Caco-2 (cell line): ENCODE measurements around the gene CCDC91. TPM values are rescaled to one million over a fixed set of nuclear protein-coding genes. Genes with fewer than 3 reads are reported as not detected.

Source experiments
- Bru-seq: library from RNA; stranded (reverse); fragments of 400-500 nt; gene quantifications from one replicate; lab custom pipeline; 2021; lab: Mats Ljungman, UMichigan
- BruChase-seq, 2 experiments: library from RNA; stranded (reverse); fragments of 400-500 nt; gene quantifications; one replicate each; lab custom pipeline; 2021; lab: Mats Ljungman, UMichigan
- BruUV-seq: library from RNA; stranded (reverse); fragments of 400-500 nt; replicated peaks from 2 replicates; lab custom pipeline; 2021; lab: Mats Ljungman, UMichigan
- CTCF ChIA-PET: fragments of 300-600 bp; sonication (Branson Sonifier 250); formaldehyde crosslinking; loops from one replicate; lab custom pipeline; 2022; ENCODE audit warnings: antibody characterized with exemption; lab: Charles Lee
- POLR2A ChIA-PET: fragments of 300-600 bp; sonication (Branson Sonifier 250); formaldehyde crosslinking; loops from one replicate; lab custom pipeline; 2022; ENCODE audit warnings: antibody characterized with exemption; lab: Charles Lee
- DNase-seq, 2 experiments: peaks; one replicate each; pipeline versions ENCODE4 v3.0.0 to v3.0.0-alpha.2; 2020 to 2022
- H3K27me3 ChIP-seq: replicated peaks from 2 replicates; pipeline ENCODE4 v1.6.0; 2011; ENCODE audit warnings: low read length; ENCODE audit not compliant: control insufficient read depth, insufficient read depth
- H3K36me3 ChIP-seq: 2 replicates; pipeline ENCODE4 v1.5.1; 2011; ENCODE audit warnings: low read length; ENCODE audit not compliant: control insufficient read depth, insufficient read depth
- H3K4me1 ChIP-seq: fragments of 250-450 bp; sonication (Bioruptor Pico); 2 replicates; pipeline ENCODE4 v1.5.1; 2020; ENCODE audit warnings: mild to moderate bottlenecking
- H3K4me3 ChIP-seq: 2 replicates; pipeline ENCODE4 v1.5.1; 2011; ENCODE audit warnings: low read depth, mild to moderate bottlenecking, control low read depth, low read length
- H3K9me3 ChIP-seq: fragments of 250-450 bp; sonication (Bioruptor Pico); 2 replicates; pipeline ENCODE4 v1.5.1; 2020; ENCODE audit warnings: mild to moderate bottlenecking, moderate library complexity
- H3K27ac Mint-ChIP-seq: one replicate; pipeline ENCODE4 v1.8.0; 2022; ENCODE audit warnings: mixed read lengths; ENCODE audit not compliant: unreplicated experiment
- H3K27me3 Mint-ChIP-seq: one replicate; pipeline ENCODE4 v1.8.0; 2022; ENCODE audit warnings: mixed read lengths; ENCODE audit not compliant: insufficient read depth, unreplicated experiment
- H3K36me3 Mint-ChIP-seq: one replicate; pipeline ENCODE4 v1.8.0; 2022; ENCODE audit warnings: mild to moderate bottlenecking, mixed read lengths; ENCODE audit not compliant: insufficient read depth, unreplicated experiment
- H3K4me1 Mint-ChIP-seq: one replicate; pipeline ENCODE4 v1.8.0; 2022; ENCODE audit warnings: low read depth, mixed read lengths; ENCODE audit not compliant: unreplicated experiment
- H3K4me3 Mint-ChIP-seq: one replicate; pipeline ENCODE4 v1.8.0; 2022; ENCODE audit warnings: mild to moderate bottlenecking, moderate library complexity, mixed read lengths; ENCODE audit not compliant: unreplicated experiment
- H3K9me3 Mint-ChIP-seq: one replicate; pipeline ENCODE4 v1.8.0; 2022; ENCODE audit warnings: mixed read lengths; ENCODE audit not compliant: unreplicated experiment
- CTCF ChIP-seq, 2 experiments: fragments of 200-600 bp in 1 of 2; IDR thresholded peaks; 1 replicate in 1 of 2; 2 replicates in 1 of 2; pipeline versions ENCODE4 v1.5.1 to v1.8.0; 2011 to 2022; ENCODE audit warnings: antibody characterized with exemption in 1 of 2, control low read depth in 1 of 2, inconsistent platforms in 1 of 2, low read depth in 1 of 2, low read length in 1 of 2, mild to moderate bottlenecking in 1 of 2, moderate library complexity in 1 of 2; ENCODE audit not compliant: insufficient read depth in 1 of 2, severe bottlenecking in 1 of 2, unreplicated experiment in 1 of 2
- intact Hi-C: fragments of 100-400 bp; cut with micrococcal nuclease; formaldehyde crosslinking; loops from one replicate; pipeline ENCODE4 v1.10.0; 2022; ENCODE audit not compliant: unreplicated experiment
- long read RNA-seq: library from polyadenylated mRNA; stranded (forward); transcript quantifications from one replicate; pipeline ENCODE4 v2.0.0, GENCODE V29; 2022
- total RNA-seq: library from RNA; stranded (reverse); gene quantifications from 2 replicates; pipeline ENCODE4 v1.2.3, GENCODE V29; 2022

Gene CCDC91
- 21.2 and 21.6 TPM in 2 replicates for total RNA-seq
- percentile 78 among the genes with signal in this experiment for Bru-seq, nascent RNA
- BruChase-seq, experiment 1, labeled RNA remaining after a 2-hour chase, result percentile 68 among the genes with signal in this experiment
- BruChase-seq, experiment 2, labeled RNA remaining after a 6-hour chase, result percentile 55 among the genes with signal in this experiment
- long read RNA-seq, transcript CCDC91-207 (12 exons, 2,440 nt), result major isoform, 5 of 46 reads
- long read RNA-seq, partial matches to known transcripts, result 0 of 46 reads
- long read RNA-seq, other reads (novel, unspliced or antisense), result 41 of 46 reads

- Histone ChIP-seq H3K4me3 (peak within 1 kb of the TSS; percentile 82), H3K4me1 (peaks cover 11% of the 10 kb centered on the region; the same call in 1 of the 2 replicates), H3K27me3 (no peaks in the 10 kb centered on the region), H3K9me3 (no peaks in the 10 kb centered on the region), H3K36me3 (no peaks in the 10 kb centered on the region)
- Mint-ChIP-seq H3K9me3 (peaks cover 30% of the 10 kb centered on the region), H3K27me3 (peaks cover 4% of the 10 kb centered on the region), H3K4me3 (peak within 1 kb of the TSS; percentile 81), H3K4me1 (peaks cover 5% of the 10 kb centered on the region), H3K27ac (peak within 1 kb of the TSS; percentile 98), H3K36me3 (peaks cover 8% of the 10 kb centered on the region)
- CTCF ChIA-PET, result no interaction called here
- POLR2A ChIA-PET, result interaction anchor here (1.0 kb wide), 1 partner anchor 14 kb away, joined by 3 read pairs; no protein-coding TSS in a partner anchor
- intact Hi-C loops, result loop anchor here (1.0 kb wide), 1 partner anchor 12 kb away; no protein-coding TSS in a partner anchor
- no TSS peak for BruUV-seq
- TF ChIP-seq CTCF (IDR thresholded peaks at IDR 0.05; ENCODE audit: insufficient read depth in 1 of 2, low read depth in 1 of 2, low read length in 1 of 2, severe bottlenecking in 1 of 2, unreplicated experiment in 1 of 2), result no peak
- DNase-seq, result peak; percentile 90 to 91
Measured at GRCh38 chr12:28190321-28191050, at the start of gene CCDC91. CCDC91 (plus strand) TSS chr12:28190456; CDS start chr12:28257216, 66,760 bp downstream.

DNA sequence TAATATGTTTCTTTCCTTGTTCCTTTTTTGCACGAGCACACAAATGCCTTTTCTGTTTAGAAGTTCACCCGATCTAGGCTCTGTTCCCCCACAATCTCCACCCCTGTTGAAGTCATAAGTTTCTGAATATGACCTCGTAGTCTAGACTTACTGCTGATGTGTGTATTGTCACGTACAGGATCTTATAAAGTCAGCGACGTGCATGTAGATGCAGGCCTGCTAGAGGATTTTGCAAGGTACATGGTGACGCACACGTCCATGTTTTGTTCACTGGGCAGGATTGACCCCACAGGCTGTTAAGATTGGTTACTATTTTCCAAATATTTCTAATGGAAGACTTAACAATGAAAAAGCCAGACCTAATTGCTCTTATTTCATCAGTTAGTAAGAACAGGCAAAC lies 46.2 kb upstream of the CCDC91 start:
- BruUV-seq, result no TSS peak
- H3K27ac Mint-ChIP-seq, result no peak overlapping the region

More for the DNA sequence above, 46.2 kb upstream of the CCDC91 start:
- Histone ChIP-seq H3K36me3 (no peaks in the 10 kb centered on the region), H3K4me3 (no peak overlapping the region), H3K9me3 (no peaks in the 10 kb centered on the region), H3K4me1 (no peaks in the 10 kb centered on the region), H3K27me3 (no peaks in the 10 kb centered on the region)
- H3K36me3 Mint-ChIP-seq, result no peaks in the 10 kb centered on the region
- no peak for TF ChIP-seq CTCF (IDR thresholded peaks at IDR 0.05; ENCODE audit: insufficient read depth in 1 of 2, low read depth in 1 of 2, low read length in 1 of 2, severe bottlenecking in 1 of 2, unreplicated experiment in 1 of 2)
- H3K27me3 Mint-ChIP-seq, result peaks cover 3% of the 10 kb centered on the region
- H3K4me1 Mint-ChIP-seq, result no peaks in the 10 kb centered on the region
- no peaks in the 10 kb centered on the region for H3K9me3 Mint-ChIP-seq
- intact Hi-C loops, result no loop called here
- ChIA-PET POLR2A (no interaction called here), CTCF (no interaction called here)
- no peak for DNase-seq
- no peak overlapping the region for H3K4me3 Mint-ChIP-seq
